ENCODE results near the gene SEPTIN10. TPM values are rescaled to one million over a fixed set of nuclear protein-coding genes. Genes with fewer than 3 reads are reported as not detected.

Gene SEPTIN10
- total and polyA plus RNA-seq, 2 experiments from 2014 or later: 60.0 to 77.3 TPM

- H3K36me3 ChIP-seq: no peaks in the 10 kb centered on the region
- no peak overlapping the region for H3K27ac ChIP-seq
- no peak overlapping the region for H3K4me3 ChIP-seq
- no peak for TF ChIP-seq CTCF (IDR thresholded peaks at IDR 0.05; ENCODE audit: low read depth, low read length)
- DNase-seq (ENCODE audit: low read depth in 1 of 2, low spot score in 1 of 2): no peak
- H3K27me3 ChIP-seq: no peaks in the 10 kb centered on the region
- no peaks in the 10 kb centered on the region for H3K9me3 ChIP-seq (ENCODE audit: low read depth)
- H3K4me1 ChIP-seq (ENCODE audit: low read depth): no peaks in the 10 kb centered on the region
These were observed 120.4 kb downstream of the SEPTIN10 start for GRCh38 chr2:109493176-109493935.

Other genes starting within 250 kb of the SEPTIN10 start
- gene SOWAHC, start 398 bp upstream of the SEPTIN10 start, total RNA-seq: 11.7 and 13.0 TPM in 2 replicates
- gene SOWAHC, start 398 bp upstream of the SEPTIN10 start, polyA plus RNA-seq: 8.5 and 13.4 TPM in 2 replicates
- 15.2 and 37.1 TPM in 2 replicates for gene RGPD5, start 180.3 kb upstream of the SEPTIN10 start, total RNA-seq
- gene RGPD5, start 180.3 kb upstream of the SEPTIN10 start, polyA plus RNA-seq: 21.6 and 32.2 TPM in 2 replicates

Measured in cardiac muscle cell (in vitro differentiated cells and primary cell).